Hematopoietic multipotent progenitor cell treated with erythropoietin and hydrocortisone succinate and interleukin-3 and kit ligand, for 4 days (in vitro differentiated cells): Measurements from ENCODE around the gene WWC2.
A peak's percentile ranks its signal among the peaks of the same experiment; 100 is the strongest.
"Not testable (repeated sequence)": the region's sequence is repeated elsewhere in the genome, so short reads cannot be mapped to it uniquely, and the experiment has no call there.

Experiments
- DNase-seq: peaks from one replicate; pipeline ENCODE4 v3.0.0-alpha.2; 2015

WWC2 gene

DNA sequence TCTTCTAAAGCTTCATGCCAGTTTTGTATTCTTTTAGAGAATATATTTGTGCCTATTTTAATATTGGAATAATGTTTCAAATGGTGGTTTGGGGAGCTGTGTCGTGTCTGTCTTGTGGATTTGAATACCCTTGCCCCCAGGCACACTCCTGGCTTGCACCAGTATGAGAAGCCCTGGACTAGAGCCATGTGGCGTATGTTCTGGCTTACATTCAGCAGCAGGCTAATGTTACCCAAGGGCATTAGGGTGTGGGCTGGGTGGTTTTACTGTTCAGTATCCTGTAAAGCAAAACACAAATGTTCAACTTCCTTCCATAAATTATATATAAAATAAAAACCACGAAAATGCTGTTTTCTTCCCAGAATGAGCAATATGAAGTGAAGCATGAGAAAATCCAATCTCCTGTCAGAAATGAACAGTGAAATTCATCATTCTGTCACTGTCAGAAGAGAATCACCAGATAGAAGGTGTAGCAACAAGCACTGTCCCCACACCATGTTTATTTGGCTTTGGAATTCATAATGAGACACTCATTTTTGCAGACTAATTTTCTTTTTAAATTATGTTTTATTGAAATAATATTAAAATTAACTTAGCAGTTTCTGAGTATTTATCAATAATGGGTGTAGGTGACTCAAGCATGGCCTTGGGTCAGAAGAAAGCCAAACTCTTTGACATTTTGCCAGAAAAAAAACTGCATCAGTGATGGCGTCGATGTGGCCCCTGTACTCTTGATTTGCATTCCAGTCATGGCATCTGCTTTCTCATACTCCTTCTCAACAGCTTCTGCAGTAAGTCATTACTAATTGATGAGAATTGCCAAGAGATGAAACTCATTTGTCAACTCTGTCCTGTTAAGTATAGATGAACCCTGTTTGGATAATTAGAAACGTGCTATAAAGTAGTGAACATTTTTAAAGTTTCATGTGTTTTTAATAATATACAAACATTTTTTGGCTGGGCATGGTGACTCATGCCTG, 43.8 kb downstream of the WWC2 start:
- DNase-seq: peak; percentile 73

DNA sequence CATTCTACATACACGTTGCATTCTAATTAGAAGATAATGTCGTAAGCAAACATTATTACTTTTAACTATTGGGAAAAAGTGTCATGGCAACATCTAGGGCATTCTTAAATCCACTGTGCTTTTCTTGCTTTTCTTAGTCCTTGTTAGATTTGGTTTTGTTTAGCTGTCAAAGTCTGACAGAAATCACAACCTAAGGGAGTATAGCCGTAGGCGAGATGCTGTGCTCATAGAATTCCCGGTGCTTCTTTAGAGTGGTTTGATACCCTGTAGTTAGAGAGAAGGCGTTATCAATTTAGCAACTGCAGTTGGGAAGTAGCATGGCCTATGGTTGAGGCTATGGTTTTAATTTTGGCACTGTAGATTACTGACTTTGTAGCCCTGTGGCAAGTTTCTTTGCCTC, 45.7 kb downstream of the WWC2 start:
- DNase-seq: no peak

DNA sequence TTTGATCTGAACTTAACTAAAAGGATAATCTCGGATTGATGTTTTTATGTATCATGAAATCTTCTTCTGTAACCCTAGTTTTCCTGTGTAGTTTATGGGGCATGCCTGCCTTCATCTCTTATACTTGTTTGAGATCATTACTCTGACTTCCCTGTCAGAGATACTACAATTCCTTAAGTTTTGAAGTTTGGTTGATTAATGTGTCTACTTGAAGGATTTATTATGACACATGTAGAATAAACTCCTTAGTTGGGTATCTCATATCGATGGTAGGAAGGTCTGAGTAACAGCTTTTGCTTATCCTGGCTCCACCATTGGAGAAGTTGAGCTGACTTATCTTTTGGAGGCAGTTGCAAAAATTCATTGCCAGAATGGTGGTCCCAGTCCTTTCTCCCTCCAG, 46.7 kb downstream of the WWC2 start:
- no peak for DNase-seq

- DNase-seq: no peak
Measured at GRCh38 chr4:183146478-183146877, 47.4 kb downstream of the WWC2 start.

DNA sequence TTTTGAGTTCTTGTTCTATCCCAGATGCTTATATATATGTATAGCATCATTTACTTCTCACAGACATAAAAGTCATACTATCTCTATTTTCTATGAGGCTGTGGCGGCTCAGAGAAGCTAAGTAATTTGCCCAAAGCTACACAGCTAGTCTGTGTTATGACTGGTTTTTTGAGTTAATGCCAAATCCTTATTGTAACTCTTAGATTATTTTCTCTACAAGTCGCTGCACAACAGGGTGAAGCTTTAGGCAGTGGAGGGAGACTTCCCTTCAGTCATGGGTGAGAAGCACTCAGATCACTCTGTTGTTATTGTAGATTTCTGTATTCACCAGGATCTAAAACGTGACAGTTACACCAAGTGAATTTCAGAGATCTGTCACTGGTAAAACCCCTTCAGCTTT, 48.1 kb downstream of the WWC2 start:
- no peak for DNase-seq

- DNase-seq: no peak
Measured at GRCh38 chr4:183147983-183148382, 48.9 kb downstream of the WWC2 start.

DNA sequence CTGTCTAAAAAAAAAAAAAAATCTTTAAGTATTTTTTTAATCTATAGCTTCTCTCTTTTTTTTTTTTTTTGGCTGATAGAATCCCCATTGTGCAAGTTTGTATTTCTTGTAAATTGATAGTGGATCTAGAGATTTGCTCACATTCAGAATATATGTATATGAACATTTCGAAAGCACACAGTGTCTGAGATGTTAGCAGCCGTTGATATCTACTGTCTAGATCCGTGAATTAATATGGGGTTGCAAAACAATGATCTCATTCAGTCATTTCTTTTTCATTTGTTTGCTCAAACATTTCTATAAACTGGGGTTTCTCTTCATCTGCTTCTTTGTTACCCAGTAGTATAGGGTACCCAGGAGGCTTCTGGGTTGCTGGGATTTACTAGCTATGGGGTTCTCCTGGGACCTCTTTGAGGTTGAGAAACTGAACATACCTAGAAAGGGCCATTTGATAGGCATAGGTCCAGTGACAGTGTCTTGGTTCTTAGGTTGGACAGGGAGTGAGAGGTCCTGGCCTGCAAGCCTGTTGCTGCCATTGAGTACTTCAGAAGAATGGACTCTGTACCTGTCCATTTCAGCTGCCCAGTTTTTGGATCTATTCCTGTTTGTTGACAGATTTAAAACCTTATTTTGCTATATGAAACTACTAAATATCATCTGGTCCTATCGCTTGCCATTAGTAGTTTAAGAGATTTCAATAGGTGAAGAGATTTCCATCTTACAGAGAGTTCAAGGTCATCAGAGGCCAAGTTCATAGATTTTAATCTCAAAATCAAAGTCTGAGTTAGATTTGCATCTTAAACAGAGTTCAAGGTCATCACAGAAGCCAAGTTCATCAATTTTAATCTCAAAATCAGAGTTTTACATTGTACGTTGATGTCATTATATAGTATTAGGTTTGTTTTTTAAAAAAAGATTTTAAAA, 50.8 kb downstream of the WWC2 start:
- DNase-seq: peak; percentile 57

- DNase-seq: not testable (repeated sequence)
Measured at GRCh38 chr4:183150664-183151063, 51.6 kb downstream of the WWC2 start.

- not testable (repeated sequence) for DNase-seq
Measured at GRCh38 chr4:183152232-183152631, 53.2 kb downstream of the WWC2 start.

GRCh38 chr4:183153190-183153916, 54.3 kb downstream of the WWC2 start:
- DNase-seq: no peak

DNA sequence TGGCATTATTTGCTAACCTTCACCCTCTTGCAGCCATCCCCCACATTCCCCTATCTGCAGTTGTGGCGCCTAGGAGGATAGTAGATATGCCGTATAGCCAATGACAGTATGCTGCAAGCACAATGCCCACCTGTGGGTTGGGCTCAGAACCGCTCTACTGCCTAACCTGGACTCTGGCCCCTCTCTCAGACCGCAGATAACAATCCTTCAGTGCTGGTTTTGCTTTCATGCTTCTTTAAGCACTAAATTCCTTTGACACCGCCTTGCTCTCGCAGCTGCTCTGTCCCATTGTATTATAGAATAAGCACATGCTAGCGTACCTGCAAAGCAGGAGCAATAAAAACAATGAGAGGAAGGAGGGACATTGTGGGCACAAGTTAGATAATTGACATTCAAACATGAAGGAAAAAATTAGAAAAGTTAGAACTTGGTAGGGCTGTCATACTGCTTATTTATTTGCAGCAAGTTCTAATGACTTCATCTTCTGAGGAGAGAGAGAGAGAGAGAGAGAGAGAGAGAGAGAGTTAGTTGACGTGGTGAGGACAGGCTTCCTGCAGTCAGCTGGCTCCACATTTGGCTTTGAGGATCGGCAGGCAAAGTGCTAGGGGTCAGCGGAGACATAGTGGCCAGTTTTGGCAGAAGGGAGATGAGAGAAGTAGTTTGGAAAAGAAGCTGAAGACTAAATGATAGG, 55.8 kb downstream of the WWC2 start:
- no peak for DNase-seq

DNA sequence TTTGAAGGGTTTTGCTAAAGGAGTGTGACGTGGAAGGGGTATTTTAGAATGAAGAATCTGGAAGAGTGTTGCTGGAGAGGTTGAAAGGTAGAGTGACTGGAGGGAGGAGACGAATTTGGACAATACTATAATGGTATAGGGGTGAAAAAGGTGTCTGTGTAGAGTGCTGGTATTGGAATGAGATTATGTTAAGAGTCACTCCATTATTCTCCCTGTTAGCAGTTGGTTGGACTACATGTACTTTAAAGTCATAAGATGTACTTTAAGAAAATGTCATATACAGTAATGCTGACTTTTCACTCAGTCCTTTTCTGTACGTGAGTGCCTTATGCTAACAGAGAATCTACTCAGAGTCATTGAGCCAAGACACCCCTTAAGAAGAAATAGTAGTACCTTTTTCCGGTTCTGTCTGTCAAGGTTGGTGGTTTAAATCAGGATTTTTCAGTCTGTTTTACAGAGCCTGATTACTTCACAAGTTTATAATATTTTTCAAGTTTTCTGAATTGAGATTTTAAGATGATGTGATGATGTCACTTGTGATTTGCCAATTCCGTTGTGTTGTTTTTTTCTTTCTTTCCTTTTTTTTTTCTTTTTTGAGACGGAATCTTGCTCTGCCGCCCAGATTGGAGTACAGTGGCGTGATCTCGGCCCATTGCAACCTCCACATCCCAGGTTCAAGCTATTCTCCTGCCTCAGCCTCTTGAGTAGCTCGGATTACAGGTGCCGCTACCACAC, 56.6 kb downstream of the WWC2 start:
- no peak for DNase-seq

- DNase-seq: peak; percentile 26
Measured at GRCh38 chr4:183157215-183157614, 58.2 kb downstream of the WWC2 start.

GRCh38 chr4:183158062-183158461, 59.0 kb downstream of the WWC2 start:
- peak; percentile 66 for DNase-seq

DNA sequence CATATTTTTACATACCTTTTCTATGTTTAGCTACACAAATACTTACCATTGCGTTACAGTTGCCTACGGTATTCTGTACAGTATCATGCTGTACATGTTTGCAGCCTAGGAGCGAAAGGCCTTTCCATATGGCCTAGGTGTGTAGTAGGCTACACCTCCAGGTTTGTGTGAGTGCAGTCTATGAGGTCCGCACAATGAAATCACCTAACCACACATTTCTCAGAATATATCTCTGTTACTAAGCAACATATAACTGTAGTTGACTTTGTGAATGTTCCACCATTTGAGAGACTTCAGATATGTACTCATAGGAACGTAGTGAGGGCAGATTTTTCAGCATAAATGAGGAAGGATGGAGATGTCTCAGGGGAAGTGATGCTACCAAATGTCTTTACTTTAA, 62.6 kb downstream of the WWC2 start:
- DNase-seq: no peak

GRCh38 chr4:183163135-183163534, 64.1 kb downstream of the WWC2 start:
- DNase-seq: no peak

GRCh38 chr4:183164963-183165362, 65.9 kb downstream of the WWC2 start:
- DNase-seq: no peak

- DNase-seq: no peak
Measured at GRCh38 chr4:183165376-183165775, 66.3 kb downstream of the WWC2 start.

- no peak for DNase-seq
Measured at GRCh38 chr4:183170894-183171293, 71.8 kb downstream of the WWC2 start.

GRCh38 chr4:183171484-183172267, 72.6 kb downstream of the WWC2 start:
- DNase-seq: no peak

- DNase-seq: no peak
Measured at GRCh38 chr4:183172881-183173280, 73.8 kb downstream of the WWC2 start.
